HG03066 (cell line): ENCODE measurements around the gene ZSWIM8.
"Not testable (repeated sequence)": the region's sequence is repeated elsewhere in the genome, so short reads cannot be mapped to it uniquely, and the experiment has no call there.

Source experiments
- ATAC-seq: cut with Tn5 transposase; IDR thresholded peaks from one replicate; pipeline ENCODE4 v1.9.1; 2021; ENCODE audit warnings: low read depth; ENCODE audit not compliant: unreplicated experiment

Gene ZSWIM8, protein sequence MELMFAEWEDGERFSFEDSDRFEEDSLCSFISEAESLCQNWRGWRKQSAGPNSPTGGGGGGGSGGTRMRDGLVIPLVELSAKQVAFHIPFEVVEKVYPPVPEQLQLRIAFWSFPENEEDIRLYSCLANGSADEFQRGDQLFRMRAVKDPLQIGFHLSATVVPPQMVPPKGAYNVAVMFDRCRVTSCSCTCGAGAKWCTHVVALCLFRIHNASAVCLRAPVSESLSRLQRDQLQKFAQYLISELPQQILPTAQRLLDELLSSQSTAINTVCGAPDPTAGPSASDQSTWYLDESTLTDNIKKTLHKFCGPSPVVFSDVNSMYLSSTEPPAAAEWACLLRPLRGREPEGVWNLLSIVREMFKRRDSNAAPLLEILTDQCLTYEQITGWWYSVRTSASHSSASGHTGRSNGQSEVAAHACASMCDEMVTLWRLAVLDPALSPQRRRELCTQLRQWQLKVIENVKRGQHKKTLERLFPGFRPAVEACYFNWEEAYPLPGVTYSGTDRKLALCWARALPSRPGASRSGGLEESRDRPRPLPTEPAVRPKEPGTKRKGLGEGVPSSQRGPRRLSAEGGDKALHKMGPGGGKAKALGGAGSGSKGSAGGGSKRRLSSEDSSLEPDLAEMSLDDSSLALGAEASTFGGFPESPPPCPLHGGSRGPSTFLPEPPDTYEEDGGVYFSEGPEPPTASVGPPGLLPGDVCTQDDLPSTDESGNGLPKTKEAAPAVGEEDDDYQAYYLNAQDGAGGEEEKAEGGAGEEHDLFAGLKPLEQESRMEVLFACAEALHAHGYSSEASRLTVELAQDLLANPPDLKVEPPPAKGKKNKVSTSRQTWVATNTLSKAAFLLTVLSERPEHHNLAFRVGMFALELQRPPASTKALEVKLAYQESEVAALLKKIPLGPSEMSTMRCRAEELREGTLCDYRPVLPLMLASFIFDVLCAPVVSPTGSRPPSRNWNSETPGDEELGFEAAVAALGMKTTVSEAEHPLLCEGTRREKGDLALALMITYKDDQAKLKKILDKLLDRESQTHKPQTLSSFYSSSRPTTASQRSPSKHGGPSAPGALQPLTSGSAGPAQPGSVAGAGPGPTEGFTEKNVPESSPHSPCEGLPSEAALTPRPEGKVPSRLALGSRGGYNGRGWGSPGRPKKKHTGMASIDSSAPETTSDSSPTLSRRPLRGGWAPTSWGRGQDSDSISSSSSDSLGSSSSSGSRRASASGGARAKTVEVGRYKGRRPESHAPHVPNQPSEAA (N-terminal part only)

GRCh38 chr10:73785211-73785720 is at the start of gene ZSWIM8:
Gene ZSWIM8, plus strand, starts transcription at chr10:73785606. Its CDS starts 273 bp downstream, at chr10:73785879.
- ATAC-seq = peak; percentile 70

- ATAC-seq = not testable (repeated sequence)
Observed at GRCh38 chr10:73740501-73741254, 44.7 kb upstream of the ZSWIM8 start.

- no peak for ATAC-seq
Observed at GRCh38 chr10:73742454-73742734, 43.0 kb upstream of the ZSWIM8 start.

- no peak for ATAC-seq
Observed at GRCh38 chr10:73743327-73743904, 42.0 kb upstream of the ZSWIM8 start.

GRCh38 chr10:73743905-73744663 is 41.3 kb upstream of the ZSWIM8 start, which contains the start of gene SEC24C:
Gene SEC24C, plus strand, starts transcription at chr10:73744372. Its CDS starts 2,461 bp downstream, at chr10:73746833.
- ATAC-seq = peak; percentile 89

DNA sequence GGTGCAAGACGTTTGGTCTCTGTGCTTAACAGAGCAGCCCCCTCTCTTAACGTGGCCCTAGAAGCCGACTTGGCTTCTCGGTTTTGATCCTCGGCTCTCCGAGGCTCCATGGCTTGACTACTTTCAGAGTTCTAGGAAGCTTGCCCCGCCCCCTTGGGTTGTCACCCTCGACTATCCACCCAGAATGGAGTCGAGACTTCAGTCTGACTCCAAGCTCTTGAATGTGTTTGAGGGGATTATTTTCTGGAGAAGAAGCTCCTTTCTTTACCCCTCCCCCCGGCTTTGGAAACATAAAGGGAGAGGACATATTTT is 40.8 kb upstream of the ZSWIM8 start:
- peak; percentile 38 for ATAC-seq

GRCh38 chr10:73746721-73747120 is 38.7 kb upstream of the ZSWIM8 start:
- ATAC-seq = no peak

- no peak for ATAC-seq
Observed at GRCh38 chr10:73750819-73751218, 34.6 kb upstream of the ZSWIM8 start.

- ATAC-seq = no peak
Observed at GRCh38 chr10:73756183-73756582, 29.2 kb upstream of the ZSWIM8 start.

GRCh38 chr10:73758704-73759511 is 26.5 kb upstream of the ZSWIM8 start:
- no peak for ATAC-seq

- no peak for ATAC-seq
Observed at GRCh38 chr10:73759512-73760115, 25.8 kb upstream of the ZSWIM8 start.

GRCh38 chr10:73761781-73762180 is 23.6 kb upstream of the ZSWIM8 start:
- no peak for ATAC-seq

DNA sequence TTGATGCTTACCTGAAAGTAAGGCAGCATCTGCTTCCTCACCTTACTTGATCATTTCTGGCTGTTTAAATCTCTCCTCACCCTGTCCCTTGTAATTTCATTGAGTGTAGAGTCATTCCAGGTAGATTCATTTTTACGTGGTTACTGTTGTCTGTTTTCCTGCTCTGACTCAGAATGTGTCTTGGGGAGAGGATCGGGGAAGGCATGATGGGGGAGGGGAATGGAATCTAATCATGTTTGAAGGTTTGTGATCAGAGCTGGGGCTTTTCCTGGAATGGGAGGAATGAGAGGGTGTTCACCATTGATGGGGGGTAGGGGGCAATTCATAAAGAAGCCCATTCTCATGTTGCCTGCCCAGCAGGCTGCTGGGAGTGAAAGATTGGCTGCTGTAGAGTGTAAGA is 22.5 kb upstream of the ZSWIM8 start:
- ATAC-seq = no peak

GRCh38 chr10:73763343-73763742 is 22.1 kb upstream of the ZSWIM8 start:
- ATAC-seq = no peak

DNA sequence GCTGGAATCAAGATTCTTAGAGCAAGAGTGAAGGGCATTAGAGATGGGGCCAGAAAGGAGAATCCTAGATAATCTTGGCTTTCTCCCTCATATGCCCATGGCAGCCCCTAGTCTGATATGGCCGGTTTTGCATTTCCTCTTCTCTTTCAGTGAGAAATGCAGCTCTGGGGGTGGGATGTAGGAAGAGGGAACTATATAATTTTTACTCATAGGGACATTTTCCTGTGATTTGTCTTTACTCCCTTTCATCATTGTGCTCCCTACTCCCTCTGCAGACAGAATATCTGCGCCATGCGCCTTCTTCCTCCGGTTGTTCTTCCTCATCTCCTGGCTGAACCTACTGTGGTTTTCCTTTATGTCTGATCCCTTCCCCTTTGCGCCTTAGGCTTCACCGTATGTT is 20.3 kb upstream of the ZSWIM8 start:
- no peak for ATAC-seq

- ATAC-seq = no peak
Observed at GRCh38 chr10:73768881-73769280, 16.5 kb upstream of the ZSWIM8 start.

- no peak for ATAC-seq
Observed at GRCh38 chr10:73769396-73769795, 16.0 kb upstream of the ZSWIM8 start.
